GM18502 (cell line): ENCODE results near the gene CELA3B.
A peak's percentile ranks its signal among the peaks of the same experiment; 100 is the strongest.
"Not testable (repeated sequence)": the region's sequence is repeated elsewhere in the genome, so short reads cannot be mapped to it uniquely, and the experiment has no call there.

Experiments used
- ATAC-seq: cut with Tn5 transposase; IDR thresholded peaks from one replicate; pipeline ENCODE4 v1.9.1; 2021; ENCODE audit warnings: mild to moderate bottlenecking; ENCODE audit not compliant: unreplicated experiment, poor library complexity

CELA3B gene, protein sequence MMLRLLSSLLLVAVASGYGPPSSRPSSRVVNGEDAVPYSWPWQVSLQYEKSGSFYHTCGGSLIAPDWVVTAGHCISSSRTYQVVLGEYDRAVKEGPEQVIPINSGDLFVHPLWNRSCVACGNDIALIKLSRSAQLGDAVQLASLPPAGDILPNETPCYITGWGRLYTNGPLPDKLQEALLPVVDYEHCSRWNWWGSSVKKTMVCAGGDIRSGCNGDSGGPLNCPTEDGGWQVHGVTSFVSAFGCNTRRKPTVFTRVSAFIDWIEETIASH

DNA sequence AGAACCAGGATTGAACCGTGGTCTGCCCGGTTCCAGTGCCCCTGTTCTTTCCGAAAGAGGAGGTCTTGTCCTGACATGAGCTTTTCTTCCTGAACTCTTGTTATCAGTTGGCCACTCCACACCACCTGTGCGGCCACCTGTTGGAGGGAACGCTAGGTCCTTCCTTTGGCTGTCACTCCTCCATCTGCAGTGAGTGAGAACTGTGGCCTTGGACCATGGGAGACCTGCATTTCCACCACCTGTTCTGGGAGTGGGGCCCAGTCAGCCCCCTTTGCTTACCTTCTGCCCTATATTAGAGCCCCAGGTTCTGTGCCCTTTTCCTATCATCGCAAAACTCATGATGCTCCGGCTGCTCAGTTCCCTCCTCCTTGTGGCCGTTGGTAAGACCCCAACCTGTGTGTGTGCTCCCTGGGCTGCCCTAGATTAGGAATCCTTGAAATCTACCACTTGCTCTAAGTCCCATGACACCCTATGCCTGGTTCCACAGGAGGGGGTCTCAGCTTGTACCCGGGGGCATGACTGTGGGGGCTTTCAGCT is at the start of gene CELA3B:
Gene CELA3B, plus strand, starts transcription at position 320 of the 537 bp plus-strand sequence. Its CDS starts 18 bp downstream, at position 338.
- ATAC-seq, result not testable (repeated sequence)

DNA sequence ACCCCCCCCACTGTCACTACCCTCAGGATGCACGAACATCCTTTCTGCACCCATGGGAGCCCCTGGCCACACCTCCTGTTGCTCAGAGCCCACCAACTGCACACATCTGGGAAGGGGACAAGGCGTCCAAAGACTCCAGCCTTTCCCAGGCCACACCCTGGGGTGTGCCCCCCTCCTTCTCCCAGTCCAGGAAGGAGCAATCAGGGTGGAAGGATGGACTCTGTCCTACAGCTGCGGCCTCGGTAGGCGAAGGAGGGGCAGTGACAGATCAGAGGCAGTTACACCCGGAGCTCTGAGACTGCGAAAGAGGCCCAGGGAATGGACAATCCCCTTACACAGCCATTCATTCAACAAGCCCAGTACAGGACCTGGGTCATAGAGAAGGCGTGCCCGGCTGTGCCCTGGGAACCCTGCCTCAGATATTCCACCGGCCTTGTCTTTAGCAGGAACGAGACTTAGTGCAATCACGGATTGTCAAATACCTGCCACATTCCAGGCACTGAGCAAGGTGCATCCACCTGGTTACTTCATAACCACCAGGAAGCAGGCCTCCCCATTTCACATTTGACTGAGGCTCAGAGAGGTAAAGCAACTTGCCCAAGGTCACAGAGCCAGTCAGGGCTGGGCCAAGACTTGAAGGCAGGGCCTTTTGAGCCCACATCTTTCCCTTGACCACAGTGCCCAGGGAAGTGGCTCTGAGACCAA is 49.1 kb upstream of the CELA3B start:
- no peak for ATAC-seq

DNA sequence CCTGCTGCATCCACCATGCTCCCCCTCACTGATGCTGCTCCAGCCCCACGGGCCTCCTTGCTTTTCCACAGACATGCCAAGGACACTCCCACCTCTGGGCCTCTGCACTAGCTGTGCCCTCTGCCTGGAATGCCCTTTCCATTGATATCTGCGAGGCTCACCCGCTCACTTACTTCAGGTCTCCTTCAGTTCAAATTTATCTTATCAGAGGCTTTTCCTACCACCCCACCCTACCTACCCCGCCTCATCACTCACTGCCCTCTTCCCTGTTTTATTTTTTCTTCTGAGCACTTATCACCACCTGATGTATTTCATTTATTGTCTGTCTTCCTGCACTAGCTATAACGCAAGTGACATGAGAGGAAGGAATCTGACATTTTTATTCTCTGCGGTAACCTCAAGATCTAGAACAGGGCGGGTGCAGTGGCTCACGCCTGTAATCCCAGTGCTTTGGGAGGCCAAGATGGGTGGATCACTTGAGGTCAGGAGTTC is 46.7 kb upstream of the CELA3B start:
- no peak for ATAC-seq

GRCh38 chr1:21930629-21931170 is 46.1 kb upstream of the CELA3B start:
- no peak for ATAC-seq

GRCh38 chr1:21931171-21932093 is 45.4 kb upstream of the CELA3B start:
- ATAC-seq, result no peak

DNA sequence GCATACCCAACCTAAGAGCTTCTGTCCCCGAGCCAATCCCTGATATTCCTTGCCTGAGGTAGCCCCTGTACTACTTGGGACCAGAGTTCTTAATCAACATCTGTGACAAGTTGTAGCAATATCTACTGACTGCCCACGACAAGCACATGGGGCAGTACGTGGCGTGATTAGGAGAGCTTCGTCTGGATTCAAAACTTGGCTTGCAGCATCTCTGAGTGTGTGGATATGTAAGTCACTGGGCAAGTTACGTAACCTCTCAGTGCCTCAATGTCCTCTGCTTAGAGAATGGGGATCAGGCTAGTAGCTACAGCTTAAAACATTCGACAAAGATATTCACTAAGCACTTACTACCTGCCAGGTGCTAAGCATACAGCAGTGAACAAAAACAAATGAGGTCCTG is 44.7 kb upstream of the CELA3B start:
- no peak for ATAC-seq

DNA sequence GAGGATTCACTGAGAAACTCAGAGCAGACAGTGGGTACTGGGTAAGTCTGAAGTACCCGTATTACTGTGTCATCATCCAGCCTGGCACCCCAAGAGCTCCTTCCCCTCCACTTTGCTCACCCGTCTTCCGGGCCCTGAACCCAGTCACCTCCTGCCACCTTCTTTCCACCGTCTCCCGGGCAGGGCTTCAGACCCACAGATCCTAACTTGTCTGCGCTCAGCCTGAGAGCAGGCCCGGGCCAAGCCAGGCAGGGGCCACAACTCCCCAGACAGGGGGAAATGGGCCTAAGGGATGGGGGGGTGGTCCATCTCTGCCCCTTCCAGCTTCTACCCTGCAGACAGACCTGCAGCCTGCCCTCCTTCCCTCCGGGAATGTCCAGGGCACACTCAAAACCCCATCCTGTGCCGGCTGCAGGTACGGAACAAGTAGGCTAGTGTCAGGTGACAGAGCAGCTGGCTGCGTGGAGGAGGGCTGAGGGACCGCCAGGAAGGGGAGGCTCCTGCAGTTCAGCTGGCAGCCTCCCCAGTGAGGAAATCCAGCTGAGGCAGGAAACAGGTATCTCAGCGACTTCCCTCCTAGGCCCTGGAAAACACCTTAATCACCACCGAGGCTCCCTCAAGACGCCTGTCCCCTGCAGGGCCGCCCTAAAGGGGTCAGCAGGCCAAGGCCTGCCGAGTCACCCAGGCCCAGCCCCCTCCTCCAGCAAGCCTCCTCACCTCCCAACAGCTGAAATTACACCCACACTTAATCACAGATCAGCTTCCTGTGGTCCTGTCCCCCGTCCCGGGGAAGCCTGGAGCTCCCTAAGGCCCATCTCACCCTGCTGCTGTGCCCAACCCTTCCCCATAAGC is 43.2 kb upstream of the CELA3B start:
- no peak for ATAC-seq

DNA sequence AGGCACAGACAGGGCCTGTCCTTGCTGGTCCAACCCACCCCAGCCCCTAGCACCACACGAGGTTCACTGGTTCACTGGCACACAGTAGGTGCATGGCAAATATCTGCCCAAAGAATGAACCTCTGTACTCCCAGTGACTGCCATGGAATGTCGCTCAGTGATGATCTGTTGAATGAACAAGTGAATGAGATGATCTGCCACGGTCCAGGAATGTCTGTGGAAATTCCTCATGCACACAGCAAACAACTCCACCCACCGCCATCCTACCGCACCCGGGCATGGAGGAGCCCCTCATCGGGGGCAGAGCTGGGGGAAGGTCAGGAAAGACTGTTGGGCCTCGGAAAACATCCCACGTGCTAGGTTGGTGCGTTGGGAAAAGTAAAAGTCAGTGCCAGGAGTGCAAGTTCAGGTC is 41.4 kb upstream of the CELA3B start:
- ATAC-seq, result no peak

GRCh38 chr1:21935891-21936365 is 40.9 kb upstream of the CELA3B start:
- no peak for ATAC-seq

DNA sequence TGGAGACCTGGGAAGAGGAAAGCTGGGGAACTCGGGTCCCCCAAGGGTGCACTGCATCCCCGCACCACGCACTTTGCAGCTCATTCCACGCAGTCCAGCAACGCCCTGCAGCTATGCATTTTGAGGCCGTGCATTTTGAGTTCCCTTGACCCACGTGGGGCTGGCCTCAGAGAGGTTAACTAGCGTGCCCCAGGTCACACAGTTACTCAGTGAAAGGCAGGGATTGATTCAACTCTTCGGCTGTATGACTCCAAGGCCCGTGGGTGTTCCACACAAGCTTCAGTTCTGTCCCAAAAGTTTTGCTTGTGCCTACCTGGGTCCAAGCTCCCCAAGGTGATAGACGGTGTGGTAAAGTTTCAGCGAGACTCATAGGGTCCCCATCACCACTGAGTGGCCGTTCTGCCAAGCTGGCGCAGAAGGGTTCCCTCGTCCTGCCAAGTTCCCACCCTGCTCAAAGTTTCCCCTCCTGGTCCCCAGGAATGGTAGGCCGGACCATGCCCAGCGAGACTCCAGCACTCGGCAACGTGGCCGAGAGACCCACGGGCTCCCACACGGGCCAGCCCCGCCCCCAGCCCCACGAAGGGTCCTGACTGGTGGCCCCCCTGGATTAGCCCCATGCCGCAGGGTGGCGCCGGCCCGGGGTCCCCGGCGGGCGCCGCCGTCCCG is 40.3 kb upstream of the CELA3B start:
- no peak for ATAC-seq

- no peak for ATAC-seq
These were observed 39.8 kb upstream of the CELA3B start, which contains the start of gene HSPG2 for GRCh38 chr1:21937034-21937371. Gene HSPG2, minus strand, starts transcription at chr1:21937310. Its CDS starts 93 bp downstream, at chr1:21937217.

GRCh38 chr1:21937372-21938121 is 39.3 kb upstream of the CELA3B start:
- peak; percentile 66 for ATAC-seq

GRCh38 chr1:21938732-21939538 is 37.9 kb upstream of the CELA3B start:
- ATAC-seq, result no peak

GRCh38 chr1:21939650-21940374 is 37.0 kb upstream of the CELA3B start:
- no peak for ATAC-seq

DNA sequence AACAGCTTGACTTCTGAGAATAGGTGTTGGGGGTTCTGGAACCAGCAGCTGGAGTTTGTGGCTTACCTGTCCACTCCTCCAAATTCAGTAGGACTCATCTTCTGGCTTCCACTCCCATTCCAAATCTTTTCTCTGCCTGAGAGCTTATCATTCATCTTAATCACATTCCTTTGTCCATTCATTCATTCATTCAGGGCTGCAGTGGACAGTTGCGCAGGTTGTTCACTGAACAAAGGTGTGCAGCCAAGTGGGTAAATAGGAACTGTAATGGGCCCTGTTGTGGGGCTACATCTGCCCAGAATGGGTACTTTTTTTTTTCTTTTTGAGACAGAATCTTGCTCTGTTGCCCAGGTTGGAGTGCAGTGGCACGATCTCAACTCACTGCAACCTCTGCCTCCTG is 36.3 kb upstream of the CELA3B start:
- no peak for ATAC-seq

DNA sequence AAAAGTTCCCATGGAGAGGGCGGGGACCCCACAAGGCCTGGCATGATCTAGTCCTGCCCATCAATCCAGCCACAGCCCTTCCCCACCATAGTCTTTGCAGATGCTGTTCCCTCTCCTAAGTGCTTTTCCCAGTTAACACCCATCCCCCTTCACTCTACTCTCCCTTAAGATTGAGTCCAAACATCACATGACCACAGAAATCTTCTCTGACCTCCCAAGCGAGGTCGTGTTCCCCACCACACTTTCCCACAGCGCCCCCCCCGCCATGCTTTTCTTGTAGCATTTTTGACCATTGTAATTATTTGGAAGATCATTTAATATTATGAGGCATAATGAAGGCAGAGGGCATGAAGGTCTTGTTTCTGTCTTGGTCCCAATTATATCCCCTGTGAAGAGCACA is 35.5 kb upstream of the CELA3B start:
- ATAC-seq, result no peak
